ENCODE measurements around the gene GSTM2.
"Not testable (repeated sequence)": the region's sequence is repeated elsewhere in the genome, so short reads cannot be mapped to it uniquely, and the experiment has no call there.

Gene GSTM2

DNA sequence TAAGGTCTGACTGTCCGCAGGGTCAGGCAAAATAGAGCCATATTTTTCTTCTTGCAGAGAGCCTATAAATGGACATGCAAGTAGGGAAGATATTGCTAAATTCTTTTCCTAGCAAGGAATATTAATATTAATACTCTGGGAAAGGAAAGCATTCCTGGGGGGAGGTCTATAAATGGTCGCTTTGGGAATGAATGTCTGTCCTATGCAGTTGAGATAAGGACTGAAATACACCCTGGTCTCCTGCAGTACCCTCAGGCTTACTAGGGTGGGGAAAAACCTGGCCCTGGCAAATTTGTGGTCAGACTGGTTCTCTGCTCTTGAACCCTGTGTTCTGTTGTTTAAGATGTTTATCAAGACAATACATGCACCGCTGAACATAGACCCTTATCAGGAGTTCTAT lies 35.1 kb downstream of the GSTM2 start:
- not testable (repeated sequence) for H3K36me3 ChIP-seq (ENCODE audit: control insufficient read depth, insufficient read depth, low read length); H3K4me1 ChIP-seq (ENCODE audit: control insufficient read depth, insufficient read depth, low read length); H3K27me3 ChIP-seq (ENCODE audit: control insufficient read depth, insufficient read depth, low read length); DNase-seq (ENCODE audit: low read depth, low spot score); H3K9me3 ChIP-seq (ENCODE audit: control insufficient read depth, insufficient read depth, low read length); H3K27ac ChIP-seq (ENCODE audit: low read length); H3K4me3 ChIP-seq (ENCODE audit: low read length)
- no CpG with 5 or more reads among the region's 3 CpGs for WGBS (ENCODE audit: insufficient coverage, insufficient read length)

DNA sequence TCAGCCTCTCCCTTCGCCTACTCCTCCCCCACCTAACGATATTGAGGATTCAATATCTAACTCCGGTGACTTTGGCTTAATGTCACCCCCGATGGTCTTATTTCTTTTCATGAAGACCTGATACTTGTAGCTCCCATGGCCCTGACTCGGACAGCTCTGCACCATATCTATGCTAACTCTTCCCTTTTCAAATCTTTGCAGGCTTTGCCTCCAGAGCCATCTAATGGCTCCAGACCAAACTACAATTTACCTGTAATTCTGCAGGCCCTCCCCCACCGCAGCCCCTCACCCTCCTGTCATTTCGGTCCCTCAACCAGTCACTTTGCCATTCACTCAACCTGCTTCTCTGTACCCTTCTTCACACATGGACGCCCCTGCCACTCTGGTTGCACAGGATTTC lies 36.3 kb downstream of the GSTM2 start:
- H3K9me3 ChIP-seq (ENCODE audit: control insufficient read depth, insufficient read depth, low read length): no peaks in the 10 kb centered on the region
- DNase-seq (ENCODE audit: low read depth, low spot score): no peak
- no peaks in the 10 kb centered on the region for H3K36me3 ChIP-seq (ENCODE audit: control insufficient read depth, insufficient read depth, low read length)
- H3K4me1 ChIP-seq (ENCODE audit: control insufficient read depth, insufficient read depth, low read length): no peaks in the 10 kb centered on the region
- no peak overlapping the region for H3K27ac ChIP-seq (ENCODE audit: low read length)
- no CpG with 5 or more reads among the region's 8 CpGs for WGBS (ENCODE audit: insufficient coverage, insufficient read length)
- no peaks in the 10 kb centered on the region for H3K27me3 ChIP-seq (ENCODE audit: control insufficient read depth, insufficient read depth, low read length)
- no peak overlapping the region for H3K4me3 ChIP-seq (ENCODE audit: low read length)

DNA sequence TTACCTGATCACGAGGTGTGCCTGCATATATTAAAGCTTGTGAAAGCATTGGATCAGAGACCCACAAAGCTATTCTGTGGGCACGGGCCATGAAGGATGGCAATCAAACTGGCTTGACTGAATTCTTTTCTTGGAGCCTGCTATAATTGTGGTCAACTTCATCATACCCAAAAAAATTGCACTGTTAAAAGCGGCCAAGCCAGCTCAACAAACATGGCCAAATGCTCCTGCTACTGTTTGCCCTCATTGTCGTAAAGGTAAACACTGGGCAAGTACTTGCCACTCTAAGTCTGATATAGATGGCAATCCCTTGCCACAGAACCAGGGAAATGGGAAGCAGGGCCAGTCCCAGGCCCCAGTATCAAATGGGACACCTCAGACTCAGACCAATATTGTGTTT lies 37.6 kb downstream of the GSTM2 start:
- WGBS (ENCODE audit: insufficient coverage, insufficient read length): no CpG with 5 or more reads among the region's 4 CpGs
- Histone ChIP-seq H3K27ac (ENCODE audit: low read length) (no peak overlapping the region), H3K4me3 (ENCODE audit: low read length) (no peak overlapping the region), H3K9me3 (ENCODE audit: control insufficient read depth, insufficient read depth, low read length) (no peaks in the 10 kb centered on the region), H3K36me3 (ENCODE audit: control insufficient read depth, insufficient read depth, low read length) (no peaks in the 10 kb centered on the region), H3K27me3 (ENCODE audit: control insufficient read depth, insufficient read depth, low read length) (no peaks in the 10 kb centered on the region), H3K4me1 (ENCODE audit: control insufficient read depth, insufficient read depth, low read length) (no peaks in the 10 kb centered on the region)
- no peak for DNase-seq (ENCODE audit: low read depth, low spot score)

DNA sequence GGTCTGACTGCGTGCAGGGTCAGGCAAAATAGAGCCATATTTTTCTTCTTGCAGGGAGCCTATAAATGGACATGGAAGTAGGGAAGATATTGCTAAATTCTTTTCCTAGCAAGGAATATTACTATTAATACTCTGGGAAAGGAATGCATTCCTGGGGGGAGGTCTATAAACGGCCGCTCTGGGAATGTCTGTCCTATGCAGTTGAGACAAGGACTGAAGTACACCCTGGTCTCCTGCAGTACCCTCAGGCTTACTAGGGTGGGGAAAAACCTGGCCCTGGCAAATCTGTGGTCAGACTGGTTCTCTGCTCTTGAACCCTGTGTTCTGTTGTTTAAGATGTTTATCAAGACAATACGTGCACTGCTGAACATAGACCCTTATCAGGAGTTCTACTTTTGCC lies 41.1 kb downstream of the GSTM2 start:
- not testable (repeated sequence) for H3K27me3 ChIP-seq (ENCODE audit: control insufficient read depth, insufficient read depth, low read length); H3K27ac ChIP-seq (ENCODE audit: low read length); H3K9me3 ChIP-seq (ENCODE audit: control insufficient read depth, insufficient read depth, low read length); H3K36me3 ChIP-seq (ENCODE audit: control insufficient read depth, insufficient read depth, low read length); H3K4me3 ChIP-seq (ENCODE audit: low read length); H3K4me1 ChIP-seq (ENCODE audit: control insufficient read depth, insufficient read depth, low read length); DNase-seq (ENCODE audit: low read depth, low spot score)
- no CpG with 5 or more reads among the region's 4 CpGs for WGBS (ENCODE audit: insufficient coverage, insufficient read length)

DNA sequence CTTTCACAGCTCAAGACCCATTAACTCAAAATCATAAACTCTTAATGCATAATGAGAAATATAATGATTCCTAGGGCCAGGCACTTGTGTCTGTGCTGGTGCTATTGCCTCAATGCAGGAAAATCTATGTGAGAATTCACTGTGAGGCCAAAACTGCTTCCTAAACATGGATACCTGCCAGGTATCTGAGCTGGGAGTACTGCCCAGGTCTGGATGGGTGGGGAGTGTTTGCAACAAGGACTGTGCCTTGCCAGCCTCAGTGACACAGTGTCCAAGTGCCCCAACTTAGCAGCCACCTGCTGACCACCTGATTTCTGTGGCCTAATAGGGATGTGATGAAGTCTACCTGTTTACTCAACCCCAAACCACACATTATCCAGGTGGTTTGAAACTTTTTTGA lies 42.0 kb downstream of the GSTM2 start:
- not testable (repeated sequence) for DNase-seq (ENCODE audit: low read depth, low spot score); H3K9me3 ChIP-seq (ENCODE audit: control insufficient read depth, insufficient read depth, low read length); H3K4me1 ChIP-seq (ENCODE audit: control insufficient read depth, insufficient read depth, low read length)

DNA sequence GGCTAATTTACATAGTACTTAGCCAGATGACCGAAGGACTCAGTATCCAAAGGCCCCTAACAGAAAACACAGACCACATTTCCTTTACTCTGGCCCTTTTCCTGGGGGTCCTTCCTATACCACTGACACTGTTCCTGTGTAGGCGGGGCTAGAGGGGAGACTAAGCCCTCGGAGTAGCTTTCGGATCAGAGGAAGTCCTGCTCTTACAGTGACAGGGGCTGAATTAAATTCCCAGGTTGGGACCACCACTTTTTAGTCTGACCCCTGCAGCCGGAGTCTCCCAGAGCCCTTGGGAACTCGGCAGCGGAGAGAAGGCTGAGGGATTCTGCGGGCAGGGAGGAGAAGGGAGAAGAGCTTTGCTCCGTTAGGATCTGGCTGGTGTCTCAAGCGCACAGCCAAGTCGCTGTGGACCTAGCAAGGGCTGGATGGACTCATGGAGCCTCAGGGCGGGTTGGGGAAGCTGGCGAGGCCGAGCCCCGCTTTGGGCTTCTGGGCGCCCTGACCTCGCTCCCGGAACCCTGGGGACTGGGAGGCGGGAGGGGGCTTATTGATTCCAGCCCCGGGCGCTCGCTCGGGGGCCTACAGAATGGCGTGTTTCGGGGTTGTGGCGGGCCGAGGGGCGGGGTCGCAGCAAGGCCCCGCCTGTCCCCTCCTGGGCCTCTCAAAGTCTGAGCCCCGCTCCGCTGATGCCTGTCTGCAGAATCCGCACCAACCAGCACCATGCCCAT lies 43.9 kb downstream of the GSTM2 start, which contains the start of gene GSTM5:
GSTM5 (plus strand) TSS at position 659 of the 728 bp plus-strand sequence; CDS start at position 721, 62 bp downstream.
- not testable (repeated sequence) for H3K9me3 ChIP-seq (ENCODE audit: control insufficient read depth, insufficient read depth, low read length); H3K4me3 ChIP-seq (ENCODE audit: low read length); H3K27ac ChIP-seq (ENCODE audit: low read length); H3K4me1 ChIP-seq (ENCODE audit: control insufficient read depth, insufficient read depth, low read length); DNase-seq (ENCODE audit: low read depth, low spot score); H3K27me3 ChIP-seq (ENCODE audit: control insufficient read depth, insufficient read depth, low read length); H3K36me3 ChIP-seq (ENCODE audit: control insufficient read depth, insufficient read depth, low read length)
- WGBS (ENCODE audit: insufficient coverage, insufficient read length): no CpG with 5 or more reads among the region's 33 CpGs

More for the DNA sequence above, 42.0 kb downstream of the GSTM2 start:
- not testable (repeated sequence) for H3K4me3 ChIP-seq (ENCODE audit: low read length); H3K36me3 ChIP-seq (ENCODE audit: control insufficient read depth, insufficient read depth, low read length); H3K27me3 ChIP-seq (ENCODE audit: control insufficient read depth, insufficient read depth, low read length); H3K27ac ChIP-seq (ENCODE audit: low read length)

DNA sequence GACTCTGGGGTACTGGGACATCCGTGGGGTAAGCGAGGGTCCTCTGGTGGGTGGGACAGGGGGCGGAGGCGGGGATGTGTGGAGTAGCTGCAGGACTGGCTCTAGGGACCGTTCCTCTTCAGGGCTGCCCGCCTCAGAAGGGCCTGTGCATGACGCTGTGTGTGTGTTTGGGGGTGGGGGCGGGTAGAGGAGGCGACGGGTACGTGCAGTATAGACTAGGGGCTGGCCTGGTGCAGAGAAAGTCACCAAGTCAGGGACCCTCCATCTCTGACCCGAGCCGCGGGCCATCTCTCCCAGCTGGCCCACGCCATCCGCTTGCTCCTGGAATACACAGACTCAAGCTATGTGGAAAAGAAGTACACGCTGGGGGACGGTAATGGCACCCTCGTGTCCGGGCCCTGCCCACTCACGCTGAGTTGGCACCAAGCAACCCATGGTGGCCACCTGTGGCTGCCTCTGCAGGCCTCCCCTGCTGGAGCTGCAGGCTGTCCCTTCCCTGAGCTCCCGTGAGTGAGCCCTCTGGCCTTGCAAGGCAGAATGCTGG lies 44.5 kb downstream of the GSTM2 start:
- no CpG with 5 or more reads among the region's 22 CpGs for WGBS (ENCODE audit: insufficient coverage, insufficient read length)

DNA sequence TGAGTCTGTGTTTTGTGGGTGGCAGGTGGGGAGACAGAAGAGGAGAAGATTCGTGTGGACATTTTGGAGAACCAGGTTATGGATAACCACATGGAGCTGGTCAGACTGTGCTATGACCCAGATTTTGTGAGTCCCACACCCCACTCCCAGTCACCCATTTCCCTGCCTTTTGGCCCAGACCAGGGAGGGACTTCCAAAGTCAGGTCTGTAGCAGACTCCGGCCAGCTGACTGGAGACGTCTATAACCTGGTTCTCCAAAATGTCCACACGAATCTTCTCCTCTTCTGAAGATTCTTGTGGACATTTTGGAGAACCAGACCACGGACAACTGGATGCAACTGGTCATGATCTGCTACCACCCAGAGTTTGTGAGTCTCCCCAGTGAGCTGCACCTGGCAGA lies 45.8 kb downstream of the GSTM2 start:
- DNase-seq (ENCODE audit: low read depth, low spot score): no peak
- Histone ChIP-seq H3K9me3 (ENCODE audit: control insufficient read depth, insufficient read depth, low read length) (no peaks in the 10 kb centered on the region), H3K36me3 (ENCODE audit: control insufficient read depth, insufficient read depth, low read length) (no peaks in the 10 kb centered on the region), H3K4me1 (ENCODE audit: control insufficient read depth, insufficient read depth, low read length) (no peaks in the 10 kb centered on the region), H3K27me3 (ENCODE audit: control insufficient read depth, insufficient read depth, low read length) (no peaks in the 10 kb centered on the region), H3K27ac (ENCODE audit: low read length) (no peak overlapping the region), H3K4me3 (ENCODE audit: low read length) (no peak overlapping the region)
- WGBS (ENCODE audit: insufficient coverage, insufficient read length): no CpG with 5 or more reads among the region's 5 CpGs

More for the DNA sequence above, 44.5 kb downstream of the GSTM2 start:
- H3K36me3 ChIP-seq (ENCODE audit: control insufficient read depth, insufficient read depth, low read length): no peaks in the 10 kb centered on the region
- H3K9me3 ChIP-seq (ENCODE audit: control insufficient read depth, insufficient read depth, low read length): no peaks in the 10 kb centered on the region
- no peaks in the 10 kb centered on the region for H3K4me1 ChIP-seq (ENCODE audit: control insufficient read depth, insufficient read depth, low read length)
- H3K4me3 ChIP-seq (ENCODE audit: low read length): no peak overlapping the region
- H3K27ac ChIP-seq (ENCODE audit: low read length): no peak overlapping the region
- DNase-seq (ENCODE audit: low read depth, low spot score): no peak
- no peaks in the 10 kb centered on the region for H3K27me3 ChIP-seq (ENCODE audit: control insufficient read depth, insufficient read depth, low read length)

DNA sequence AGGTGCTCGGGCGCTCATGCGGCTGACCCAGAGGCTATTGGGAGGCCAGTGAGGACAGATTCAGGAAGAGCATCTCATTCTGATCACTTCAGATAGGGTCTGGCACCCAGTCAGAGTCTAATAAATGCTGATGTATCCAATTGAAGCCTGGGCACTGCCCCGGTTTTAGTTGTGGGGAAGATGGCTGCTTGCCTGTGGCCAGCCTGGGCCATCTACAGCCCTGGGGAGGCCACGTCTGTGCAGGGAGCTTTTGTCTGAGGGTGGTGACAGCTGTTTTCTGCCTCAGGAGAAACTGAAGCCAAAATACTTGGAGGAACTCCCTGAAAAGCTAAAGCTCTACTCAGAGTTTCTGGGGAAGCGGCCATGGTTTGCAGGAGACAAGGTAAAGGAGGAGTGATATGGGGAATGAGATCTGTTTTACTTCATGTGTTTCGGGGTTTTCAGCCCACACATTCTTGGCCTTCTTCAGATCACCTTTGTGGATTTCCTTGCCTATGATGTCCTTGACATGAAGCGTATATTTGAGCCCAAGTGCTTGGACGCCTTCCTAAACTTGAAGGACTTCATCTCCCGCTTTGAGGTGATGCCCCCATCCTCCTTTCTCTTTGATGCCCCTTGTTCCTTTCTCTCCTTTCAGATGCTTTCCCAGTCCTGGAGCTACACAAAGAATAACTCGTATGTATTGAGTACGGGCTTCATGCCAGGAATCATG lies 47.0 kb downstream of the GSTM2 start:
- no peaks in the 10 kb centered on the region for H3K4me1 ChIP-seq (ENCODE audit: control insufficient read depth, insufficient read depth, low read length)
- DNase-seq (ENCODE audit: low read depth, low spot score): no peak
- H3K27me3 ChIP-seq (ENCODE audit: control insufficient read depth, insufficient read depth, low read length): no peaks in the 10 kb centered on the region
- no peaks in the 10 kb centered on the region for H3K9me3 ChIP-seq (ENCODE audit: control insufficient read depth, insufficient read depth, low read length)
- no peak overlapping the region for H3K4me3 ChIP-seq (ENCODE audit: low read length)
- no peaks in the 10 kb centered on the region for H3K36me3 ChIP-seq (ENCODE audit: control insufficient read depth, insufficient read depth, low read length)
- WGBS (ENCODE audit: insufficient coverage, insufficient read length): no CpG with 5 or more reads among the region's 12 CpGs
- H3K27ac ChIP-seq (ENCODE audit: low read length): no peak overlapping the region

DNA sequence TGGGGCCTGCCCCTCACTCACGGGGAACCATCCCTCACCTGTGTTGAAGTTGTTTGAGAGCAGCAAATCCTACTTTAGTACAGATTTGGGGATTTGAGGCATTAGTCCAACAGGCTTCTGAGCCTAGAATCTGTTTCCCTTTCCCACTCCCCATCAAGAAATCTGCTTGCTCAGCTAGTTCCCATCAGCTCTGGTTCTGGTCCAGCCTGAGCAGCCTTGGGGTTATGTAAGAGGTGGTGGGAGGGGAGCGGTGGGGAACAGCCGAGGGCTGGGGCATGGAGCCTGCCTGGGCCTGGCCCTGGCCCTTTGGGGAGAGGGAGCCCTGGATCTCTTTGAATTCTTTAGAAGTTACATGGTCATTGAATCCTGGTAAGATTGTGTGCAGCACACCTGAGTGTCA lies 48.3 kb downstream of the GSTM2 start:
- H3K4me1 ChIP-seq (ENCODE audit: control insufficient read depth, insufficient read depth, low read length): no peaks in the 10 kb centered on the region
- no peaks in the 10 kb centered on the region for H3K27me3 ChIP-seq (ENCODE audit: control insufficient read depth, insufficient read depth, low read length)
- no peaks in the 10 kb centered on the region for H3K9me3 ChIP-seq (ENCODE audit: control insufficient read depth, insufficient read depth, low read length)
- H3K27ac ChIP-seq (ENCODE audit: low read length): no peak overlapping the region
- WGBS (ENCODE audit: insufficient coverage, insufficient read length): no CpG with 5 or more reads among the region's 3 CpGs
- DNase-seq (ENCODE audit: low read depth, low spot score): no peak
- H3K4me3 ChIP-seq (ENCODE audit: low read length): no peak overlapping the region
- no peaks in the 10 kb centered on the region for H3K36me3 ChIP-seq (ENCODE audit: control insufficient read depth, insufficient read depth, low read length)

Measured in iPS DF 6.9 (cell line).